NCI-H128 (cell line): ENCODE results near the gene USH2A.
"Not testable (repeated sequence)": the region's sequence is repeated elsewhere in the genome, so short reads cannot be mapped to it uniquely, and the experiment has no call there.

Experiments
- DNase-seq: peaks from one replicate; lab custom pipeline; 2025; ENCODE audit not compliant: unreplicated experiment; lab: John Stamatoyannopoulos, UW

Gene USH2A

GRCh38 chr1:216049741-216050430 is 373.4 kb downstream of the USH2A start:
- no peak for DNase-seq

- DNase-seq: no peak
Observed at GRCh38 chr1:216047811-216048572, 375.3 kb downstream of the USH2A start.

GRCh38 chr1:216046336-216046735 is 376.9 kb downstream of the USH2A start:
- no peak for DNase-seq

DNA sequence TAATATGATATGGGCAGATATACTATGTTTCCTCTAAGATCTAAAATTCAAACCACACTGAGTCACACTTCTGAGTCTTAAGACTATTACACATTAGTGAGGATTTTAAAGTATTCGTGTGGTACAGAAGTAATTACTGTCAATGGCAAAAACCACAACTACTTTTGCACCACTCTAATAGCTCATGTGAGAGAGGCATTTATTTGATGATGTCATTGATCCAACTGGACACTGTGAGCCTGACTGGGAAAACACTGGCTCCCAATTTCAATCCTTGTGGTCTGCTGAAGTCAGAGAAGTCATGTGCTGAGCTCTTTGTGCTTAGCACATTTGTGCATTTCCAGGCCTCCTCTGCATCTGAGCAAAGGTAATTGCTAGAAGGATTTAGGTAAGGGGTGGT is 377.8 kb downstream of the USH2A start:
- DNase-seq: no peak

DNA sequence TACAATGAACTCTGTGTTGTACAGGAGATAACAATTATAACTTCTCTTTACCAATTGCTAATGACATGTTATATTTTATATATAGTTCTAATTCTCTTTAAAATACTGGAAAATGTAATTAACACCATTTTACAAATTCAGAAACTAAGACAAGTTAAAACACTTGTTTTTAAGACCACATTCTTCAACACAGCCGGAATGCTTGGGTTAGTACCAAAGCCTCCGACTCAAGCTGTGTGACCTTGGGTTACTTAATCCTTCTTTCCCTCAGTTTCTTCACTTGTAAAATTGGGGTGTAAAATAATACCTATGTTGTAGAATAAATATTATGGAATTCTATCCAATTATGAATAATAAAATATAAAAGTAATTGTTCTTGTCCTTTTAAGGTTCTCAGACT is 378.7 kb downstream of the USH2A start:
- no peak for DNase-seq

- DNase-seq: no peak
Observed at GRCh38 chr1:216034506-216034905, 388.7 kb downstream of the USH2A start.

GRCh38 chr1:216032961-216033614 is 390.2 kb downstream of the USH2A start:
- no peak for DNase-seq

DNA sequence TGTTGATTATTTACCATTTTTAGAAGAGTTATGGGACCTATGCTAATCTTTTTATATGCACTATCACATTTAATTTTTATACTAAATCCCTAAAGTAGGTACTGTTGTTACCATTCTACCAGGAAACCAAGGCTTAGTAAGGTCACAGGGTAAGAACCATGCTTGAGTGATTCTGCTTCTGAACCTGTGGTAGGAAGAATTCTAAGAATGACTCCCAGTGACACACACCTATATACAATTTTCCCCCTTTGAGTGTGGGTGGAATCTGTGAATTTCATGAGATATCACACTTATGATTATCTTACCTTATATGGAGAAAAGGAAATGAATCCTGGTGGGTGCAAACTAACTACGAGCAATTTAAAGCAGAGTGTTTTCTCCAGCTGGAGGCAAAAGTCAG is 391.0 kb downstream of the USH2A start:
- no peak for DNase-seq

DNA sequence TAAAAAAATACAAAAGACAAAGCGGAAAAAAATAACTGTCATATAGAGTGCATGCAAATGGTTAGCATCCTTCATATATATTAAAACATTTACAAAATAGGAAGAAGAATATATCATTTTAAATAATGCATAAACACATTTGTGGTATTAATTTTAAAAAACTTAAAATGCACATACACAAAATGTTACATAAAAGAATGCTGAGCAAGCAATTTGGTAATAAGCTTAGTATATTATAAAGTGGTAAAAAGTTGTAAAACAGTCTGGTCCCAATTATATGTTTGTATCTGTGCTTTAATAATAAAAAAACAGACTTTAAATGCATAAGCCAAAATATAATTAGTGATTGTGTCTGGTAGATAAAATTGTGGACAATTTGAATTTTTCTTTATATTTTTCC is 394.6 kb downstream of the USH2A start:
- no peak for DNase-seq

DNA sequence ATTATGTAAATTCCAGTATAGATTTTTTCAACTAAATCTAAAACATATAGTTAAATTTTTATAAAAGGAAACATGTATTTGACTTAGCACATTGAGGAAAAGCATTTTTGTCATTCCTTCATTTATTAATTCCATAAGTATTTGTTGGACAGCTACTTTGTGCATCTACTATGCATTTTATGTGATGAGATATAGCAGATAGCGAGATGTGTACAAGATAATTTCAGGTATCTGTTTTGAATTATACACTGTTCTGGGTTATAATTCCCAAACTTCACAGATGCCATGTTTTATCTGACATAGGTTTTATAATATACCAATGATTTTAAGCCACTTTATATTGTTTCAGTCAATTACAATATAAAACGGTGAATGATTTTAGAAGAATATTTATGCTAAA is 398.7 kb downstream of the USH2A start:
- no peak for DNase-seq

DNA sequence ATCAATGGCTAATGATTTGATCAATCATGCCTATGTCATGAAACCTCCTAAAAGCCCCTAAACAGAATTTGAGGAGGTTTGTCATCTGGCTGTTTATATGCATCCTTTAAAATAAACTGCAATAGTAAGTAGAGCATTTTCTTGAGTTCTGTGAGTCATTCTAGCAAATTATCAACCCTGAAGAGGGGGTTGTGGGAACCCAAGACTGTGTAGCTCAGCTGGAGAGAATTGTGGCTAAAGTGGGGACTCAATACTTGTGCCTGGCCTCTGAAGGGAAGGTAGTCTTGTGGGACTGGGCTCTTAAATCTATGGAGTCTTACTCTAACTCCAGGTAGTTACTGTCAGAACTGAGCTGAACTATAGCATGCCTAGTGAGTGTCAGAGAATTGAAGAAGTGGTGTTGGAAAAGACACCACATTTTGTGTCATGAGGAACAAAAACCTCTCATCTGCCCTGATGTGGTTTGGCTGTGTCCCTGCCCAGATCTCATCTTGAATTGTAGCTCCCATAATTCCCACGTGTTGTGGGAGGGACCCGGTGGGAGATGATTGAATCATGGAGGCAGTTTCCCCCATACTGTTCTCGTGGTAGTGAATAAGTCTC is 402.4 kb downstream of the USH2A start:
- no peak for DNase-seq

DNA sequence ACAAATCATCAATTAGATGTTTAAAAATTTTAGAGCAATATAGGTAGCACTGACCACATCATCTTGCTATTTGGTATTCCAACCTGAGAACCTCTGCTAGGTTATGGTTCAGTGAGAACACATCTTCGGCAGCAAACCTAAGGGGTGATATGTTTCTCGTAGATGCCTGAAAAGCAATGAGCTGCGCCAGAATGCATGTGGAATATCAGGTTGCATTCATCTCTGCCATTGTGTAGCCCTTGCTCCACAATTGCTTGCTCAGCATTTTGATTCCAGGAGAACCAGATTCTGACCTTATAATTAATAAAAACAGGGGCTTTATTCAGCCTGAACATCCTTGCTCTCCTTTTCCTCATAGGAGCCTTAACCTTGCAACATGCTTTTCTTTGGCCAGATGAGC is 408.1 kb downstream of the USH2A start:
- DNase-seq: no peak

DNA sequence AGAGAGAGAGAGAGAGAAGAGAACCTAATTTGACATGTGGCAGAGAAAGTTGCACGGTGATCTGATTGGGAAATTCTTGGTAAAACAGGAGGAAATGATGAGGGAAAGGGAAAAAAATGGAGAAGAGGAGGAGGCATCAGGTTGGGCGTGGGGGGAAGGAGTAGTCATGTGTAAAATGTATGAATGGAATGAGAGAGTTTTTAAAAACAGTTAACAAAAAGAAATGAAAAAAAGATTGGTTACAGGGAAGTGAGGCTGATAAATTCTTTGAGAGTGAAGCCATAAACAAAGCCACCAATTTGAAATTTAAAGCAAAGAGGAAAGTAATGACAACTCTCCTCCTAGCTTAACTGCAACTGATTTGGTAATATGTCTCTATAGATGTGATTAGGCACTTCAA is 409.2 kb downstream of the USH2A start:
- no peak for DNase-seq

DNA sequence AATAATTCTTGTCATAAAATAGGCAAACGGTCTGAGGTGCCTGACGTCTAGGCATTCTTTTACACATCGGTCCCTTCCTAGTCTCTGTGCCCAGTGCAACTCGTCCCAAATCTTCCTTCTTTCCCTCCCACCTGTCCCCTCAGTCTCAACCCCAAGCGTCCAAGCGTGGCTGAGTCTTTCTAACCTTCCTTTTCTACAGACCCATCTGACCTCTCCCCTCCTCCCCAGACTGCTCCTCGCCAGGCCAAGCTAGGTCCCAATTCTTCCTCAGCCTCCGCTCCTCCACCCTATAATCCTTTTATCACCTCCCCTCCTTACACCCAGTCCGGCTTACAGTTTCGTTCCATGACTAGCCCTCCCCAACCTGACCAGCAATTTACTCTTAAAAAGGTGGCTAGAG is 413.8 kb downstream of the USH2A start:
- DNase-seq: not testable (repeated sequence)

DNA sequence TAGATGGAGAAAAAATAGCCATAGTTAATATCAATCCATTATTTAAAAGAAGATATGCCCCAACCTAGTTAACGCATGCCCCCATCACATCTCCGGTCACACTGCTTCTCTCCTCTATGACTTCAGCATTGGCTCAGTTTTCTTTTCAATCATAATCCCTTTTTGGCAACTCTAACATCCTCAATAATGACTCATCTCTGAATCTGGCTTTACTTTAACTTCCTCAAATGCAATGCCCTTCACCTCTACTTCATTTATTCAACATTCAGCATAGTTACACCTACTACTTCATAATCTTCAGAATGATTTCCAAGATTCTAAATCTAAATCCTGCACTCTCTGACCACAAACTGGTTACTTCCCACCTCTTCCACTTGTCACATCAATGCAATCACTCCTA is 417.3 kb downstream of the USH2A start:
- no peak for DNase-seq

GRCh38 chr1:215992620-215993019 is 430.6 kb downstream of the USH2A start:
- DNase-seq: no peak

DNA sequence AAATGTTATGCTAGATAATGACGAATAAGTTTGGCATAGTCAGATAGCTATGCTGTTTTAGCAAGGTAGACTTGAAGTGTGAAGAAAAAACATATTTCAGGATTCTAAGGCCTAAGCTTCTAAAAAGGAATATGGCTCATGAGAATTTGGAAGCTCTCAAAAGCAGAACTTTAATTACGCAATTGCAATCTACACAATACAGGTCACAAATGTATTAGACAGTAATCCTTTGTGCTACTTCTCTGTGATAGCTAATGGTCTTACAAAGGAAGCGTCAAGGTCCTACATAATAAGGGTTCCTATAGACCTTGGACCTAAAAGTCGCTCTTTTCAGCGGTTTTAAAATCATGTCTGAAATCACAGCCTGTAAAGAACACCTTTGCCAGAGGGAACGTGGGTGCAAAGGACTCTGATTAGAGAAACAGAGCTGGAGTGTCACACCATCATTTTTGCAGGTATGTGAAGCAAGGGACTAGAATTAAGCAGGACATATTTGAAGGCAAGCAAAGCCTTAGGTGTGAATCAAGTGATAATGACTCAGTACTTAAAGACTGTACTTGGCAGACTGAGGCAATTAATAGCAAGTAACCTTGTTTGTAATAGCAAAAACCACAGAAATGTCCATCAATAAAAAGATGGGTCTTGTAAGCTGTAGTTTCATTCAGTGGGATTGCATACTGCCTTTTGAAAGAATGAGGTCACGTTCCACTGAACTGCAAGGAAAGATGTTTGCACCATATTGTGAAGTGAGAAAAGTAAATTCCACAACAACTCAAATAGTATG is 436.0 kb downstream of the USH2A start:
- DNase-seq: no peak

GRCh38 chr1:215986401-215986800 is 436.8 kb downstream of the USH2A start:
- DNase-seq: no peak

GRCh38 chr1:215983680-215984079 is 439.6 kb downstream of the USH2A start:
- DNase-seq: no peak

GRCh38 chr1:215971793-215972441 is 451.3 kb downstream of the USH2A start:
- DNase-seq: no peak

- no peak for DNase-seq
Observed at GRCh38 chr1:215970406-215970805, 452.8 kb downstream of the USH2A start.
